H9 (cell line): ENCODE results near the gene HTRA3. TPM values are rescaled to one million over a fixed set of nuclear protein-coding genes. Genes with fewer than 3 reads are reported as not detected.

Experiments
- DNase-seq: peaks from one replicate; pipeline ENCODE4 v3.0.0-alpha.2; 2017
- H2AFZ ChIP-seq: one replicate; pipeline ENCODE4 v1.6.1; 2013; ENCODE audit warnings: mild to moderate bottlenecking, low read length, control low read depth, moderate library complexity
- H2AK5ac ChIP-seq: 2 replicates; pipeline ENCODE4 v1.6.1; 2013; ENCODE audit warnings: low read length, control low read depth, mixed read lengths; ENCODE audit not compliant: insufficient read length
- H2BK120ac ChIP-seq: one replicate; pipeline ENCODE4 v1.6.1; 2013; ENCODE audit warnings: low read depth, mild to moderate bottlenecking, low read length, control low read depth, inconsistent platforms; ENCODE audit not compliant: poor library complexity, severe bottlenecking
- H2BK12ac ChIP-seq: 2 replicates; pipeline ENCODE4 v1.6.1; 2013; ENCODE audit warnings: low read length, control low read depth, mixed read lengths, low read depth; ENCODE audit not compliant: insufficient read length
- H2BK15ac ChIP-seq: 2 replicates; pipeline ENCODE4 v1.6.1; 2013; ENCODE audit warnings: low read depth, low read length, control low read depth
- H2BK20ac ChIP-seq: one replicate; pipeline ENCODE4 v1.6.1; 2013; ENCODE audit warnings: low read depth, mild to moderate bottlenecking, low read length, control low read depth, inconsistent platforms; ENCODE audit not compliant: poor library complexity, severe bottlenecking
- H2BK5ac ChIP-seq: 2 replicates; pipeline ENCODE4 v1.6.1; 2013; ENCODE audit warnings: low read length, control low read depth, mixed read lengths; ENCODE audit not compliant: insufficient read length
- H3K14ac ChIP-seq: 2 replicates; pipeline ENCODE4 v1.6.1; 2013; ENCODE audit warnings: low read length, control low read depth; ENCODE audit not compliant: insufficient read depth
- H3K18ac ChIP-seq: 2 replicates; pipeline ENCODE4 v1.6.1; 2013; ENCODE audit warnings: low read depth, mild to moderate bottlenecking, mixed read lengths, low read length, control low read depth; ENCODE audit not compliant: insufficient read length
- H3K23ac ChIP-seq: 2 replicates; pipeline ENCODE4 v1.6.1; 2013; ENCODE audit warnings: low read length, control low read depth, mixed read lengths, low read depth; ENCODE audit not compliant: insufficient read length
- H3K23me2 ChIP-seq: 2 replicates; pipeline ENCODE4 v1.6.1; 2013; ENCODE audit warnings: low read depth, mild to moderate bottlenecking, mixed read lengths, low read length, control low read depth; ENCODE audit not compliant: insufficient read length, poor library complexity, severe bottlenecking
- H3K27ac ChIP-seq: 2 replicates; pipeline ENCODE4 v1.5.1; 2013; ENCODE audit warnings: low read length, control low read depth, mixed read lengths, low read depth; ENCODE audit not compliant: insufficient read length
- H3K27me3 ChIP-seq: 2 replicates; pipeline ENCODE4 v1.6.1; 2013; ENCODE audit warnings: low read length, control low read depth, inconsistent platforms; ENCODE audit not compliant: insufficient read depth
- H3K4ac ChIP-seq: 2 replicates; pipeline ENCODE4 v1.6.1; 2013; ENCODE audit warnings: low read depth, mild to moderate bottlenecking, control low read depth, inconsistent platforms, low read length, moderate library complexity
- H3K4me1 ChIP-seq: 2 replicates; pipeline ENCODE4 v1.6.1; 2013; ENCODE audit warnings: low read length, control low read depth, inconsistent platforms; ENCODE audit not compliant: insufficient read depth
- H3K4me2 ChIP-seq: 2 replicates; pipeline ENCODE4 v1.6.1; 2013; ENCODE audit warnings: low read length, control low read depth, mixed read lengths; ENCODE audit not compliant: insufficient read length, insufficient read depth
- H3K56ac ChIP-seq: 2 replicates; pipeline ENCODE4 v1.6.1; 2013; ENCODE audit warnings: low read depth, mild to moderate bottlenecking, mixed read lengths, low read length, control low read depth; ENCODE audit not compliant: insufficient read length
- H3K79me1 ChIP-seq: 2 replicates; pipeline ENCODE4 v1.6.1; 2013; ENCODE audit warnings: low read depth, mild to moderate bottlenecking, moderate library complexity, low read length, control low read depth, inconsistent platforms; ENCODE audit not compliant: insufficient read depth, poor library complexity, severe bottlenecking
- H3K79me2 ChIP-seq: 2 replicates; pipeline ENCODE4 v1.6.1; 2013; ENCODE audit warnings: low read length, control low read depth, inconsistent platforms; ENCODE audit not compliant: insufficient read depth
- H3K9ac ChIP-seq: 2 replicates; pipeline ENCODE4 v1.6.1; 2013; ENCODE audit warnings: low read length, control low read depth, mixed read lengths; ENCODE audit not compliant: insufficient read length; ENCODE audit errors: extremely low read depth
- H3K9me3 ChIP-seq: one replicate; pipeline ENCODE4 v1.6.1; 2013; ENCODE audit warnings: low read depth, low read length, inconsistent platforms; ENCODE audit not compliant: control insufficient read depth
- H3T11ph ChIP-seq: one replicate; pipeline ENCODE4 v1.6.1; 2013; ENCODE audit warnings: mild to moderate bottlenecking, low read length, control low read depth, inconsistent platforms
- H4K20me1 ChIP-seq: one replicate; pipeline ENCODE4 v1.6.1; 2013; ENCODE audit not compliant: control insufficient read depth, insufficient read length, insufficient read depth
- H4K5ac ChIP-seq: 2 replicates; pipeline ENCODE4 v1.6.1; 2013; ENCODE audit warnings: low read depth, mild to moderate bottlenecking, mixed read lengths, low read length, control low read depth; ENCODE audit not compliant: insufficient read length
- H4K8ac ChIP-seq: replicated peaks from 2 replicates; pipeline ENCODE4 v1.6.1; 2013; ENCODE audit warnings: low read length, control low read depth, mixed read lengths, low read depth; ENCODE audit not compliant: insufficient read length
- H4K91ac ChIP-seq: 2 replicates; pipeline ENCODE4 v1.6.1; 2013; ENCODE audit warnings: low read depth, mild to moderate bottlenecking, moderate library complexity, mixed read lengths, low read length, control low read depth; ENCODE audit not compliant: insufficient read length
- H3K27ac Mint-ChIP-seq, 3 experiments: 2 replicates in 2 of 3; 3 replicates in 1 of 3; pipeline ENCODE4 v1.8.0; 2020 to 2021; ENCODE audit warnings: mixed read lengths in 3 of 3, mild to moderate bottlenecking in 1 of 3, moderate library complexity in 1 of 3
- H3K27me3 Mint-ChIP-seq: 2 replicates; pipeline ENCODE4 v1.8.0; 2021; ENCODE audit warnings: low read depth, mild to moderate bottlenecking, moderate library complexity, mixed read lengths
- H3K36me3 Mint-ChIP-seq, 3 experiments: 2 replicates in 2 of 3; 3 replicates in 1 of 3; pipeline ENCODE4 v1.8.0; 2020 to 2021; ENCODE audit warnings: low read depth in 3 of 3, mixed read lengths in 3 of 3; ENCODE audit not compliant: insufficient read depth in 1 of 3
- H3K4me1 Mint-ChIP-seq, 2 experiments: 2 replicates each; pipeline ENCODE4 v1.8.0; 2020; ENCODE audit warnings: mixed read lengths in 2 of 2
- H3K4me3 Mint-ChIP-seq, 2 experiments: 2 replicates in 1 of 2; 3 replicates in 1 of 2; pipeline ENCODE4 v1.8.0; 2020 to 2021; ENCODE audit warnings: mild to moderate bottlenecking in 2 of 2, mixed read lengths in 2 of 2, moderate library complexity in 1 of 2
- H3K9me3 Mint-ChIP-seq, 2 experiments: 2 replicates in 1 of 2; 3 replicates in 1 of 2; pipeline ENCODE4 v1.8.0; 2020; ENCODE audit warnings: mild to moderate bottlenecking in 2 of 2, mixed read lengths in 2 of 2, moderate library complexity in 1 of 2
- CTCF ChIP-seq: fragments of 200-600 bp; sonication (generic); conservative IDR thresholded peaks from 3 replicates; pipeline ENCODE4 v1.8.0; 2021; ENCODE audit warnings: antibody characterized with exemption, mild to moderate bottlenecking
- WGBS: extraction: QIAGEN DNeasy Blood & Tissue Kit; methylation state at CpG from one replicate; pipeline ENCODE4 v1.1.7; 2013; ENCODE audit warnings: missing lambda C conversion rate, low lambda C conversion rate, mixed read lengths; ENCODE audit not compliant: insufficient read length; ENCODE audit errors: extremely low coverage; 5-methylcytosine and 5-hydroxymethylcytosine counted together
- total RNA-seq: library from RNA; stranded (reverse); gene quantifications from 2 replicates; pipeline ENCODE4 v1.2.1, GENCODE V29; 2021

The HTRA3 gene
- total RNA-seq, 1 experiment from 2014 or later = 3.0 TPM

- Histone ChIP-seq H3K9me3 (no peaks in the 10 kb centered on the region), H4K20me1 (no peaks in the 10 kb centered on the region), H2BK20ac (no peak overlapping the region), H4K5ac (no peak overlapping the region), H3K14ac (no peak overlapping the region), H2AFZ (no peak overlapping the region), H3T11ph (no peak overlapping the region), H3K4me2 (no peak overlapping the region), H3K23ac (no peak overlapping the region), H3K23me2 (no peaks in the 10 kb centered on the region), H3K27me3 (no peaks in the 10 kb centered on the region; the same call in 1 of the 2 replicates), H3K27ac (no peak overlapping the region), H4K91ac (no peak overlapping the region), H3K4me1 (no peaks in the 10 kb centered on the region), H2BK120ac (no peak overlapping the region), H3K18ac (no peak overlapping the region), H3K79me1 (no peaks in the 10 kb centered on the region), H2BK12ac (no peak overlapping the region), H2BK15ac (no peak overlapping the region), H2BK5ac (no peak overlapping the region), H3K9ac (no peak overlapping the region), H3K4ac (no peak overlapping the region), H2AK5ac (no peak overlapping the region), H4K8ac (no peak overlapping the region), H3K56ac (no peak overlapping the region), H3K79me2 (no peaks in the 10 kb centered on the region)
- no CpG with 5 or more reads among the region's 13 CpGs for WGBS
- no peak for TF ChIP-seq CTCF
- peaks cover 40% of the 10 kb centered on the region for H3K27me3 Mint-ChIP-seq
- no peak overlapping the region for H3K27ac Mint-ChIP-seq
- no peak overlapping the region for H3K4me3 Mint-ChIP-seq
- H3K36me3 Mint-ChIP-seq = peaks cover 0 to 11% (median 1%) of the 10 kb centered on the region in 3 experiments; a peak in 2 of 7 replicates
- DNase-seq = peak; percentile 23
- peaks cover 26 to 30% of the 10 kb centered on the region in 2 experiments for H3K4me1 Mint-ChIP-seq
- H3K9me3 Mint-ChIP-seq = no peaks in the 10 kb centered on the region
These were observed 80.8 kb downstream of the HTRA3 start for GRCh38 chr4:8350352-8350751.
